ENCODE measurements around the gene KY.

KY gene

GRCh38 chr3:134650431-134651346 lies at the start of gene KY:
KY (minus strand) TSS chr3:134651022; CDS start chr3:134650960, 62 bp downstream.
- FAIRE-seq = no peak
- no peak for TF ChIP-seq POLR2A (IDR thresholded peaks at IDR 0.05; ENCODE audit: low read depth, low read length)
- no peak for DNase-seq (ENCODE audit: insufficient read length, low spot score)

GRCh38 chr3:134699721-134700120 lies 48.9 kb upstream of the KY start:
- TF ChIP-seq POLR2A (IDR thresholded peaks at IDR 0.05; ENCODE audit: low read depth, low read length) = no peak
- no peak for FAIRE-seq
- DNase-seq (ENCODE audit: insufficient read length, low spot score) = no peak

DNA sequence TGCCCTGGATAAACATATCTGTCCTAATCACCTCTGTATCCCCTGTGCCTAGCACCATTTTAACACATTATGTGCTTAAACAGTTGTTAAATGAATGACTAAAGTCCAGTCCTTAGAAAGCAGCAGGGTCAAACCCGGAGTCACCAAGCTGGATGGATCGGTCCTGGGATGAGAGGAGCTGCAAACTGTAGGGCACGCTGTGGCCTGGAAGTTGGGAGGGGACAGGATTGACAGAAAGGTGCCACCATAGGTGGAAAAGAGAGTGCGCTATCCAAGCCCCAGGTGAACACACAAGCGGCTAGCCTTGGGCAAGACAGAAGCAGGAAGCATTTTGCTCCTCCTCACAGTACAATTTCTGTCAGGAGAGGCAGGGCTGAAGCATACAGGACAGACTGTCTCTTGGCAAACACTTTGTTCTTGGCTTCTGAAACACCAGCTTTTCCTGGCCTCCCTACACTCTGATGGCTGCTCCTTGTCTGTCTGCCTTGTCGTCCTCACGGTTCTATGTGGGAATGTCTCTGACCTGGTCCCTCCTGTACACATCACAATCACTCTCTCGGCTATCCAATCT lies 48.4 kb upstream of the KY start:
- DNase-seq (ENCODE audit: insufficient read length, low spot score) = no peak
- no peak for TF ChIP-seq POLR2A (IDR thresholded peaks at IDR 0.05; ENCODE audit: low read depth, low read length)
- no peak for FAIRE-seq

- DNase-seq (ENCODE audit: insufficient read length, low spot score) (no peak), FAIRE-seq (no peak)
- TF ChIP-seq POLR2A (IDR thresholded peaks at IDR 0.05; ENCODE audit: low read depth, low read length) = no peak
These were observed 47.2 kb upstream of the KY start for GRCh38 chr3:134697830-134698689.

DNA sequence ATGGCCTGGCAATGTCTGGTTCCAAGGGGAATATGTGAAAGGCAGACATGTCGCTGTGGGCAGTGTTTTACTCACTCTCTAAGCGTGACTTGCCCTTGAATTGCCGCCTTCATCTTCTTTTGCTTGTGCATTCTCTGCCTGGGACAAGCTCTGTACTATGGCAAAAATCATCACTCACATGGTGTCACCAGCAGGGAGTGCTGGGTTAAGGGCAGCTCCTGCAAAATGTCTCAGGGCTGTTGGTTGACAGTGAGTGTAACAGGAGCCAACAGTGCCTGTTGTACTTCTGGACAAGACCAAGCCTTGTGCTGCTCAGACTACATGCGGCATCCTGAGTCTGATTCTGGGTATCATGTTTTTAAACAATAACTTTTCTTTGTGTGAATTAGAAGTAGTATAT lies 45.3 kb upstream of the KY start:
- TF ChIP-seq POLR2A (IDR thresholded peaks at IDR 0.05; ENCODE audit: low read depth, low read length) = no peak
- FAIRE-seq (no peak), DNase-seq (ENCODE audit: insufficient read length, low spot score) (no peak)

DNA sequence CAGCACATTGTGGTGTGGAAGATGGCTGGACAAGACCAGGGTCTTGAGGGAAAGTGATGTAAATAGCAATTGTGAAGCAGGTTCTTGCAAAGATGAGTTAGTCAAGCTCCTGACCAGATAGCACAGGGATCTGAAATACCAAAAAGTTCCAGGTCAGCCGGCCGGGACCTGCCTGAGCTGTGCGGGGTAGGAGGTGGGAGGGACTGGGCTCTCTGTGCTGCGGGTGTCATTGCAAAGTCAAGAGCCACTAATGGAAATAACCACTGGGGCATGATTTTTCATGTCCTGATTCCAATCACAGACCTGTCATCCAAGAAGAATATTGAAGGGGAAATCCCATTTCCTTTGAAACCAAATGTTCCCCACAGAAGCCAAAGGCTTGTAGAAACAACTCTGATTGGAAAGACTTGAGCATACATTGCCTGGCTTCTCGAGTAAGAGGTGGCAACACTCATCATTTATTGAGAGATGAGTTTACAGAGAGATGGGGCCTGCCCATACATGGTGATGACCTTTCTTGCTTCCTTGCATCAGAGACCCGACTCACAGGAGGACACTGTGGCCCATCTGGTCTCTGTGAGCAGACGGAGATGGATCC lies 44.2 kb upstream of the KY start:
- FAIRE-seq (no peak), DNase-seq (ENCODE audit: insufficient read length, low spot score) (no peak)
- no peak for TF ChIP-seq POLR2A (IDR thresholded peaks at IDR 0.05; ENCODE audit: low read depth, low read length)

- FAIRE-seq = no peak
- no peak for TF ChIP-seq POLR2A (IDR thresholded peaks at IDR 0.05; ENCODE audit: low read depth, low read length)
- DNase-seq (ENCODE audit: insufficient read length, low spot score) = no peak
These were observed 43.6 kb upstream of the KY start for GRCh38 chr3:134694466-134694865.

DNA sequence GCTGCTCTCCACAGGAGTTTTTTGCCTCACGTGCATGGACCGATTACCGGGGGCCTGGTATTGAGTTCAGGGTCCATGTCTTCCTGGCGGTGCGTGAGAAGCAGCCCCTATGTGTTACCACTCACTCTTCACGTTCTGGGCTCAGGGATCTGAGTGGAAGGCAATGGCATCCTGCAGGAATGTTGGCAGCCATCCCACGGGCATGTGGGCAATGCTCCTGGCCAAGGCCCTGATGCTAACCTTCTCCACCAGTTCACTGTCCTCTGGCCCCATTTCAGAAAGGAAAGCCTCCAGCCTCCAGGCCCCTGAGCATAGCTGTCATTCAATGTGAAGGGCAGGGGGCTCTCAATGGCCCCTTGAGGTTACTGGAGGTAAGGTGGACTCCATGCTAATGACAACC lies 43.0 kb upstream of the KY start:
- DNase-seq (ENCODE audit: insufficient read length, low spot score) (no peak), FAIRE-seq (no peak)
- no peak for TF ChIP-seq POLR2A (IDR thresholded peaks at IDR 0.05; ENCODE audit: low read depth, low read length)

- TF ChIP-seq POLR2A (IDR thresholded peaks at IDR 0.05; ENCODE audit: low read depth, low read length) = no peak
- FAIRE-seq (no peak), DNase-seq (ENCODE audit: insufficient read length, low spot score) (no peak)
These were observed 42.4 kb upstream of the KY start for GRCh38 chr3:134693226-134693625.

DNA sequence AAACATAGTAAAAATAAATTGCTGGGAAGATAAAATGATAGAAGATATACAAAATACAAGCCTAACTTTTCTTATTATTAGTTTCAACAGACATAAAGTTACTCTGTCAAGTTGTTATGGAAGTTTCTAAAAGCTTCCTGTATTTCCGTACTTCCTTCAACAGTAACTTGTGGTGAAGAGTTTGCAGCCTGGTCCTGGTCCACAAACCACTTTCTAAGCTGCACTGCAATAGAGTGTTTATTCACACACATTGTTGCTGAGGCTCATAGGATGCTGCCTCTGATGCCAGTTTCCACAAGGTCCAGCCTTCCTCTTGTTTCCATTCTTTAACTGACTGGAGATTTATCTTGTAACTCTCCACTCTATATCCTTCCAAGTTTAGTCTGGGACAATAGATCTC lies 39.4 kb upstream of the KY start:
- FAIRE-seq = no peak
- TF ChIP-seq POLR2A (IDR thresholded peaks at IDR 0.05; ENCODE audit: low read depth, low read length) = no peak
- no peak for DNase-seq (ENCODE audit: insufficient read length, low spot score)

GRCh38 chr3:134687642-134688041 lies 36.8 kb upstream of the KY start:
- no peak for FAIRE-seq
- no peak for TF ChIP-seq POLR2A (IDR thresholded peaks at IDR 0.05; ENCODE audit: low read depth, low read length)
- DNase-seq (ENCODE audit: insufficient read length, low spot score) = no peak

- no peak for DNase-seq (ENCODE audit: insufficient read length, low spot score)
- TF ChIP-seq POLR2A (IDR thresholded peaks at IDR 0.05; ENCODE audit: low read depth, low read length) = no peak
- no peak for FAIRE-seq
These were observed 35.3 kb upstream of the KY start for GRCh38 chr3:134685929-134686802.

Data from H54 (cell line).